OCI-LY7 (cell line): ENCODE results near the gene PLIN5. TPM values are rescaled to one million over a fixed set of nuclear protein-coding genes. Genes with fewer than 3 reads are reported as not detected.

Experiments
- BruUV-seq: library from RNA; stranded (reverse); fragments of 400-500 nt; replicated peaks from 2 replicates; lab custom pipeline; 2021; lab: Mats Ljungman, UMichigan
- CTCF ChIA-PET: fragments of 300-600 bp; sonication (Branson Sonifier 250); formaldehyde crosslinking; loops from one replicate; lab custom pipeline; 2022; ENCODE audit warnings: antibody characterized with exemption; ENCODE audit not compliant: unreplicated experiment; lab: Charles Lee
- POLR2A ChIA-PET: fragments of 300-600 bp; sonication (Branson Sonifier 250); formaldehyde crosslinking; loops from one replicate; lab custom pipeline; 2022; ENCODE audit warnings: antibody characterized with exemption; lab: Charles Lee
- DNase-seq: peaks from one replicate; pipeline ENCODE4 v3.0.0-alpha.2; 2015; ENCODE audit warnings: low spot score
- H2AFZ ChIP-seq: fragments of 200-600 bp; sonication (generic), shearing (Covaris generic); 2 replicates; pipeline ENCODE4 v1.6.1; 2014; ENCODE audit warnings: mild to moderate bottlenecking, antibody characterized with exemption, low read length, moderate library complexity
- H3K27ac ChIP-seq: fragments of 200-600 bp; sonication (generic); 2 replicates; pipeline ENCODE4 v1.5.1; 2014; ENCODE audit warnings: mixed run types, low read depth, mild to moderate bottlenecking, moderate library complexity, low read length, inconsistent platforms; ENCODE audit not compliant: poor library complexity, severe bottlenecking
- H3K36me3 ChIP-seq: fragments of 200-600 bp; sonication (generic); 2 replicates; pipeline ENCODE4 v1.6.1; 2014; ENCODE audit warnings: mild to moderate bottlenecking, antibody characterized with exemption, low read length, moderate library complexity, mixed read lengths; ENCODE audit not compliant: insufficient read depth
- H3K4me1 ChIP-seq: fragments of 200-600 bp; sonication (generic); 2 replicates; pipeline ENCODE4 v1.5.1; 2014; ENCODE audit warnings: mild to moderate bottlenecking, low read length; ENCODE audit not compliant: insufficient read depth, poor library complexity, severe bottlenecking
- H3K4me2 ChIP-seq: fragments of 200-600 bp; sonication (generic); 2 replicates; pipeline ENCODE4 v1.6.1; 2014; ENCODE audit warnings: mild to moderate bottlenecking, low read length
- H3K4me3 ChIP-seq: fragments of 200-600 bp; sonication (generic); 2 replicates; pipeline ENCODE4 v1.5.1; 2014; ENCODE audit warnings: mild to moderate bottlenecking, low read depth, low read length; ENCODE audit not compliant: poor library complexity, severe bottlenecking
- H3K79me2 ChIP-seq: fragments of 200-600 bp; sonication (generic); 2 replicates; pipeline ENCODE4 v1.6.1; 2016; ENCODE audit warnings: low read depth, mild to moderate bottlenecking, low read length, moderate library complexity, mixed read lengths; ENCODE audit not compliant: insufficient read depth
- H3K9me2 ChIP-seq: fragments of 200-600 bp; sonication (generic); 2 replicates; pipeline ENCODE4 v1.6.1; 2016; ENCODE audit warnings: mild to moderate bottlenecking, low read length, mixed read lengths; ENCODE audit not compliant: insufficient read depth
- H3K9me3 ChIP-seq: fragments of 200-600 bp; sonication (generic); 2 replicates; pipeline ENCODE4 v1.6.1; 2014; ENCODE audit warnings: mild to moderate bottlenecking, mixed run types, low read length, mixed read lengths
- H4K20me1 ChIP-seq: fragments of 200-600 bp; sonication (generic); 2 replicates; pipeline ENCODE4 v1.6.1; 2014; ENCODE audit warnings: mild to moderate bottlenecking, antibody characterized with exemption, low read length, moderate library complexity, mixed read lengths; ENCODE audit not compliant: insufficient read depth
- CTCF ChIP-seq: fragments of 200-600 bp; sonication (generic); conservative IDR thresholded peaks from 2 replicates; pipeline ENCODE4 v1.5.1; 2014; ENCODE audit warnings: mild to moderate bottlenecking, antibody characterized with exemption, low read length, moderate library complexity, mixed read lengths
- EZH2phosphoT487 ChIP-seq: fragments of 200-600 bp; sonication (generic); IDR thresholded peaks from 2 replicates; pipeline ENCODE4 v1.6.1; 2018; ENCODE audit warnings: low read depth, borderline replicate concordance, mild to moderate bottlenecking, mixed run types, antibody characterized with exemption, low read length, moderate library complexity, mixed read lengths
- intact Hi-C: fragments of 100-400 bp; cut with micrococcal nuclease; formaldehyde crosslinking; loops from one replicate; pipeline ENCODE4 v1.10.0; 2022; ENCODE audit not compliant: unreplicated experiment
- total RNA-seq, 2 experiments: library from RNA; depleted of rRNA in 1 of 2; stranded (reverse); fragments of >200 nt in 1 of 2; shearing (Covaris generic) in 1 of 2; gene quantifications; 2 replicates each; pipeline ENCODE4 v1.2.3, GENCODE V29; 2014 to 2022

Gene PLIN5
- total RNA-seq, 2 experiments from 2014 or later, result 0.85 to 1.9 TPM

DNA sequence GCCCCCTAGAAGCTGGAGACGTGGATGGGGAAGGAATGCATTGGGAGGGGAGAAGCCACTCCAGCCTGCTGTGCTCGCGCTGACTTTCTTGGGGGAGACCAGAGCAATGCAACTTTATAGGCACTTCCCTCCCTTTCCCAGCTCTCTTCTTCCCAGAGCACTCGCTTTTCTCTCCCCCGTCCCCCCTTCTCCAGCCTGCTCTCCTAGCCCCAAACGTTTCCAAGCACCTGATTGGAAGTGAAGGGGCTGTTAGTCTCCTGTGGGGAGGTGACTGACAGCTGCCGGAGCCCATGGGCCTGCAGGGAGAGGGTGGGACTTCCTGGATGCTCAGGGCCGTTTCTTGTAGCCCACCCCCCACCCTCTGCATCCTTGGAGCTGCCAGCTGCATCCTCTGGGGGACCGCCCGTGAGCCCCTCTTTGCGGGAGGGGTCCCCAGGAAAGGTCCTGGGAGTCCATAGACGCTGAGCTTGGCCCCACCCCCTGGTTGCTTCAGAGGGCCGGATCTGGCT lies 60.5 kb downstream of the PLIN5 start:
- H3K27ac ChIP-seq, result peak overlapping the region; percentile 31

GRCh38 chr19:4473763-4474513 lies 61.1 kb downstream of the PLIN5 start:
- H3K36me3 ChIP-seq, result peaks cover 24% of the 10 kb centered on the region
- no TSS peak for BruUV-seq
- H2AFZ ChIP-seq, result peak overlapping the region; percentile 43; the same call in 1 of the 2 replicates
- DNase-seq, result no peak
- peak overlapping the region; percentile 31 for H3K27ac ChIP-seq
- peaks cover 30% of the 10 kb centered on the region for H3K4me1 ChIP-seq
- peaks cover 27% of the 10 kb centered on the region for H3K79me2 ChIP-seq
- ChIA-PET POLR2A (interaction anchor here (0.6 to 1.1 kb wide), 4 partner anchors 64 to 251 kb away, joined by 3 read pairs; partner anchors contain the start of gene CHAF1A), CTCF (interaction anchor here (0.5 kb wide), 1 partner anchor 1481 kb away, joined by 3 read pairs; no protein-coding TSS in a partner anchor)
- no peaks in the 10 kb centered on the region for H3K9me2 ChIP-seq
- peak overlapping the region; percentile 91 for H3K4me2 ChIP-seq
- no peak for TF ChIP-seq CTCF
- TF ChIP-seq EZH2phosphoT487, result no peak
- H4K20me1 ChIP-seq, result no peaks in the 10 kb centered on the region
- H3K9me3 ChIP-seq, result no peaks in the 10 kb centered on the region
- peak overlapping the region; percentile 98 for H3K4me3 ChIP-seq
- intact Hi-C loops, result loop anchor here (5.0 kb wide), 1 partner anchor 72 kb away; the partner anchor contains the start of genes CHAF1A and SH3GL1

More for the DNA sequence above, 60.5 kb downstream of the PLIN5 start:
- intact Hi-C loops, result loop anchor here (5.0 kb wide), 1 partner anchor 72 kb away; the partner anchor contains the start of genes CHAF1A and SH3GL1
- peak overlapping the region; percentile 91 for H3K4me2 ChIP-seq
- peaks cover 27% of the 10 kb centered on the region for H3K36me3 ChIP-seq
- H4K20me1 ChIP-seq, result no peaks in the 10 kb centered on the region
- BruUV-seq, result no TSS peak
- DNase-seq, result peak; percentile 72
- H3K9me3 ChIP-seq, result no peaks in the 10 kb centered on the region
- POLR2A ChIA-PET, result interaction anchor here (0.6 to 1.1 kb wide), 3 partner anchors 64 to 250 kb away, joined by 3 read pairs; no protein-coding TSS in a partner anchor
- CTCF ChIA-PET, result interaction anchor here (0.5 to 0.6 kb wide), 2 partner anchors 114 to 1482 kb away, joined by 3 read pairs; no protein-coding TSS in a partner anchor
- no peaks in the 10 kb centered on the region for H3K9me2 ChIP-seq
- TF ChIP-seq CTCF, result no peak
- no peak for TF ChIP-seq EZH2phosphoT487
- H3K79me2 ChIP-seq, result peaks cover 27% of the 10 kb centered on the region
- peaks cover 30% of the 10 kb centered on the region for H3K4me1 ChIP-seq
- peak overlapping the region; percentile 43; the same call in 1 of the 2 replicates for H2AFZ ChIP-seq
- peak overlapping the region; percentile 98 for H3K4me3 ChIP-seq
